Measurements from ENCODE around the gene AK2. TPM values are rescaled to one million over a fixed set of nuclear protein-coding genes. Genes with fewer than 3 reads are reported as not detected.

AK2 gene
- total RNA-seq, 2 experiments from 2014 or later = 386 to 464 TPM

DNA sequence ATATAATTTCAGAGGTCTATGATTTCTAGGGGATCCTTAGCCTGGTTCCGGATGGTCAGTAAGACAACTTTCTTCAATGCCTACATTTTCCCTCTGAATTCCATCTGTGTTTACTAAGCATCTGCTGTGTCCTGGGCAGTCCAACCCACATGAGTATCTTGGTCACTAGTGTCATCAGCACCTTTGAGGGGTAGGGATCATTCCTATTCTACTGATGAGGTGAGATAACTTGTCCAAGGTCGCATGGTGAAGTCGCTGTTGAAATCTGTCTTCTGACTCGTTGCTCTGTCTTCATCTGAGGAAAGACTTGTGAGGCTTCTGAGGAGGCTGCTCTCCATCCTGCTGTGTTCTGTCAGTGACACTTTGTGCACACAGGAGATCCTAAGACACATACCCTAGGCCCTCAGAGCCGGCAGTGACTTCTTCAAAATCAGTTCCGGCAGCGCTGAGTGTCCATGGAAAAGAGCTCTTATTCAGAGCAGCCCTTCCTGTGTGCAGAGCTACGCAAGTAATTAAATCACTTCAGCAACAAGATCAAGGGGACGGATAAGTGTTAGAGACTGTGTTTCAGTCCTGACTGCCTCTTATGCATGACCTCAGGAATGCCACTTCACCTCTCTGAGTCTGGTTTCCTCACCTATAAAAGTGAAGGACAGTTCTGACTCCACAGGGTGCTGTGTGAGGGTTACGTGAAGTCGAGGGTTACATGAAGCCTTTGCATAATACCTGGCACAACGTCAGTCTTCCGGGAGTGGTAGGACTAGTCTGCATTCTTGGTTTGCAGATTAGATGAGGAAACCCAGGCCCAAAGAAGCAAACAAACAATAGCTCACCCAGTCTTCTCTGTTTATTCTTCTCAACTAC is 28.4 kb downstream of the AK2 start:
- POLR2A ChIA-PET = interaction anchor here (0.7 to 1.3 kb wide), 3 partner anchors 16 to 119 kb away, joined by 3 read pairs; no protein-coding TSS in a partner anchor
- no peaks in the 10 kb centered on the region for H3K9me3 Mint-ChIP-seq (ENCODE audit: low read depth)
- CTCF ChIA-PET = interaction anchor here (0.6 to 2.8 kb wide), 5 partner anchors 11 to 109 kb away, joined by 3 to 10 read pairs (median 4); no protein-coding TSS in a partner anchor
- no peak for DNase-seq
- H3K36me3 Mint-ChIP-seq (ENCODE audit: low read depth) = peaks cover 62% of the 10 kb centered on the region
- no peak overlapping the region for H3K4me3 Mint-ChIP-seq
- no peaks in the 10 kb centered on the region for H3K27me3 Mint-ChIP-seq
- no peak overlapping the region for H3K27ac Mint-ChIP-seq
- intact Hi-C loops (cut with DNase I, micrococcal nuclease) = loop anchor here (5.0 kb wide), 2 partner anchors 46 to 76 kb away; partner anchors contain the start of gene RNF19B (in 1 of the 2)
- ATAC-seq = no peak
- peaks cover 15% of the 10 kb centered on the region for H3K4me1 Mint-ChIP-seq

DNA sequence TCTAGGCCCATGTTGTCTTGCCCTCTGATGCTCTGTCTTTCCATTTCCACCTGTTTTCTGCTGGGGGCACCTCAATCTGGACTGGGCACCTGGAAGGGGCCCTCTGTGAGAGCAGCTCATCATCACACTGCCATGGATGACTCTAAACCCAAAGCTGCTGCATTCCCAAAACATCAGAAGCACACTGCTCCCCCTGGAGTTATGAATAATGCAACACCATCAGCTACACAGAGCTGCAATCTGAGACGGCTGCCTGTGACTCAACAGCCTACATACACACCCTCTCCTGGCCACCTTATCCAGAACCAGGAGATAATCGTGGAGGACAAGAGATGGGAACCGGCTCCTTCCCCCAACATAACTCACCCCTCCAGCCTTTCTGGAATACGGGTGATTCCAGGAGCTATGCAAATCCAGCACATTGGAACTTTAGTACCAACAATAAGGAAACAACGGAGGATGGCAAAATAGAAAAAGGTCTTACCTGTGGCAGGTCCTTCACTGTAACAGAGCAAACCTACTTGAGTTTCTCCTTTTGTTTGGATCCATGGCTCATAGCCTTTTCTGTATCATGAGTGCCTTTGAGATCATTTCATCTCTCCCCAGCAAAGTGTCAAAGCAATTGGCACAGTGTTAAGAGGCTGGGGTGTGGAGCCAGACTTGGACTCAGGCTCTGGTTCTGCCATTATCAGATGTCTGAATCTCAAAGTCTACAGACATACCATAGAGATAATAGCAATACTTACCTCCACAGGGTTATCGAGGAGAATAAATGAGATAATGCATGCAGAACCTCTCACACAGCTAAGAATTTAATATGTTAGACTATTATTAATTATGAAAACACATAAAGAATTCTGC is 29.3 kb downstream of the AK2 start:
- Mint-ChIP-seq H3K27me3 (no peaks in the 10 kb centered on the region), H3K9me3 (ENCODE audit: low read depth) (no peaks in the 10 kb centered on the region), H3K27ac (no peak overlapping the region), H3K4me3 (no peak overlapping the region), H3K36me3 (ENCODE audit: low read depth) (peaks cover 53% of the 10 kb centered on the region), H3K4me1 (peaks cover 15% of the 10 kb centered on the region)
- ATAC-seq (peak; percentile 23), DNase-seq (peak; percentile 29)
- intact Hi-C loops (cut with DNase I, micrococcal nuclease) = loop anchor here (1.0 to 5.0 kb wide), 3 partner anchors 45 to 75 kb away; partner anchors contain the start of gene RNF19B (in 1 of the 2)
- ChIA-PET CTCF (interaction anchor here (0.5 to 2.8 kb wide), 8 partner anchors 8 to 108 kb away, joined by 3 to 10 read pairs (median 4); partner anchors contain the start of gene RNF19B), POLR2A (interaction anchor here (1.3 kb wide), 1 partner anchor 73 kb away, joined by 3 read pairs; no protein-coding TSS in a partner anchor)

DNA sequence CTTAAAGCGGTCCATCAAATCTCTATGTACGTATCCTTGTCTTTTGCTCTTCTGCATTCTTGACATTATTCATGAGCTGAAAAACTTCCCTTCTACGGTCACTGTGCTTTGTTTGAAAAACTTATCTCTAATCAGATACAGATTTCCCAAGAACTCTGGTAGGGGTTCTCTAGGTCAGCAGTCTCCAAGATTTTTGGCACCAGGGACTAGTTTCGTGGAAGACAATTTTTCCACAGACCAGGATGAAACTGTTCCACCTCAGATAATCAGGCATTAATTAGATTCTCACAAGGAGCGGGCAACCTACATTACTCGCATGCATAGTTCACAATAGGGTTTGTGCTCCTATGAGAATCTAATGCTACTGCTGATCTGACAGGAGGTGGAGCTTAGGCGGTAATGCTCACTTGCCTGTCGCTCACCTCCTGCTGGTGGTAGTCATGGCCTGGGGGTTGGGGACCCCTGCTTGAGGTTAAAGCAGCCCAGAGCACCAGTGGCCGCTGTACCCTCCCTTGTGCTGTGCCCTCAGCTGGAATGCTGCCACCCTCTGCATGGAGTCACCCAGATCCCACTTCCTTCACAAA is 30.8 kb downstream of the AK2 start:
- DNase-seq (no peak), ATAC-seq (no peak)
- Mint-ChIP-seq H3K36me3 (ENCODE audit: low read depth) (peaks cover 38% of the 10 kb centered on the region), H3K4me3 (no peak overlapping the region), H3K27me3 (no peaks in the 10 kb centered on the region), H3K27ac (peak overlapping the region; percentile 44), H3K9me3 (ENCODE audit: low read depth) (no peaks in the 10 kb centered on the region), H3K4me1 (peaks cover 15% of the 10 kb centered on the region)
- CTCF ChIA-PET = interaction anchor here (0.8 to 2.8 kb wide), 10 partner anchors 9 to 121 kb away, joined by 3 to 7 read pairs (median 4); no protein-coding TSS in a partner anchor
- POLR2A ChIA-PET = interaction anchor here (0.7 to 1.7 kb wide), 4 partner anchors 19 to 79 kb away, joined by 3 to 7 read pairs (median 3); no protein-coding TSS in a partner anchor
- intact Hi-C loops (cut with DNase I, micrococcal nuclease) = loop anchor here (2.0 to 5.0 kb wide), 3 partner anchors 19 to 74 kb away; partner anchors contain the start of gene RNF19B (in 1 of the 2)

DNA sequence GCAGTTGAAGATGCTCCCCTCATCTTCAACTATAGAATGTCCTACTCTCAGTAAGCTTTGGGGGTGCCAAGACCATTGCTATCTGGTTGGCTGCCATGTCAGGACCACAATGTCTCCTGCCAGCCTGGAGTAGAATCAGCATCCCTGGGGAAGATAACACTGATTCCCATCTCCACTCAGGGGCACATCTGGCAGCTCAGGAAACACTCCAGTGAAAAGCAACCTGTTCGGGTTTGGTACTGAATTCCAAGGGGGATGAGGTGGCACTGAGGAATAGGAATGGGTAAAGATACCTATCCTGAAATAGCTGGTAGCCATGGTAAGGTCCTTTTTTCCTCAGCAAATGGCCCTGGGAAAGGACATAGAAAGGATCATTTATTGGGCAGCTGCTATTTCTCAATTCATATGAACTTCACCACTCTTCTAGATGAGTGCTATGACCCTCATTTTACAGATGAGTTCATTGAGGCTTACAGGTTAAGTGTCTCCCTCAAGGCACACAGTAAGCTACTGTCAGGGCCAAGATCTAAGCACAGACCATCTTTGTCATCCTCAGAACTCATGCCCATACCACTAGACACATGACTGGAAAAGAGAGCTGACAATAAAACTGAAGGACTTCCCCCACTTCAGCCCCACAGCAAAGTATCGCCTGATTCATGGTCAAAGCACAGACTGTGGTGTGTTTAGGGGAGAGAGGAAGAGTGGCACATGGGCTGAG is 31.4 kb downstream of the AK2 start:
- H3K27me3 Mint-ChIP-seq = no peaks in the 10 kb centered on the region
- intact Hi-C loops (cut with DNase I, micrococcal nuclease) = loop anchor here (2.0 to 5.0 kb wide), 3 partner anchors 20 to 73 kb away; partner anchors contain the start of gene RNF19B (in 1 of the 2)
- no peaks in the 10 kb centered on the region for H3K9me3 Mint-ChIP-seq (ENCODE audit: low read depth)
- POLR2A ChIA-PET = interaction anchor here (0.7 to 1.7 kb wide), 4 partner anchors 20 to 78 kb away, joined by 3 to 7 read pairs (median 3); no protein-coding TSS in a partner anchor
- CTCF ChIA-PET = interaction anchor here (0.6 to 2.8 kb wide), 11 partner anchors 8 to 122 kb away, joined by 3 to 7 read pairs (median 4); no protein-coding TSS in a partner anchor
- DNase-seq = no peak
- ATAC-seq = peak; percentile 42
- H3K36me3 Mint-ChIP-seq (ENCODE audit: low read depth) = peaks cover 33% of the 10 kb centered on the region
- peak overlapping the region; percentile 48 for H3K27ac Mint-ChIP-seq
- H3K4me1 Mint-ChIP-seq = peaks cover 15% of the 10 kb centered on the region
- H3K4me3 Mint-ChIP-seq = no peak overlapping the region

DNA sequence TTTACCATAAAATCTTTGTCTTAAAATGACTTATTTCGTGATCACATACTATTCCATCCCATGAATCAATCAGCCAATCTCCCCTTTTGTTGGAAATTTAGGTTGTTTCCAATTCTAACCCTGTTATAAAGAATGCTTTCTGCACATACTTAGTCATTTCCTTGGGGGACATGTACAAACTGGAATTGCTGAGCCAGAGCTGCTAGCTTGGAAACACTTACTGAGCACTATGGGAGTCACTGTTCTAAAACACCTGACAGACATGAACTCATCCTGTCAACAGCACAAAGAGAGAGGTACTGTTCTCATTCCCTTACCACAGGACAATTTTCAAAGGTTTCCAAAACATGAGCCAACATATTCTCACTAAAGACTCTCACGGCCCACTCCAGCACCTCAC is 32.1 kb downstream of the AK2 start:
- H3K4me3 Mint-ChIP-seq = no peak overlapping the region
- ChIA-PET CTCF (interaction anchor here (0.6 to 2.0 kb wide), 5 partner anchors 11 to 122 kb away, joined by 3 to 6 read pairs (median 3); no protein-coding TSS in a partner anchor), POLR2A (interaction anchor here (1.7 kb wide), 1 partner anchor 23 kb away, joined by 7 read pairs; no protein-coding TSS in a partner anchor)
- peaks cover 32% of the 10 kb centered on the region for H3K36me3 Mint-ChIP-seq (ENCODE audit: low read depth)
- peak overlapping the region; percentile 48 for H3K27ac Mint-ChIP-seq
- peaks cover 15% of the 10 kb centered on the region for H3K4me1 Mint-ChIP-seq
- ATAC-seq = peak; percentile 75
- no peaks in the 10 kb centered on the region for H3K27me3 Mint-ChIP-seq
- H3K9me3 Mint-ChIP-seq (ENCODE audit: low read depth) = no peaks in the 10 kb centered on the region
- peak; percentile 25 for DNase-seq
- intact Hi-C loops (cut with DNase I, micrococcal nuclease) = loop anchor here (2.0 to 5.0 kb wide), 3 partner anchors 20 to 72 kb away; partner anchors contain the start of gene RNF19B (in 1 of the 2)

DNA sequence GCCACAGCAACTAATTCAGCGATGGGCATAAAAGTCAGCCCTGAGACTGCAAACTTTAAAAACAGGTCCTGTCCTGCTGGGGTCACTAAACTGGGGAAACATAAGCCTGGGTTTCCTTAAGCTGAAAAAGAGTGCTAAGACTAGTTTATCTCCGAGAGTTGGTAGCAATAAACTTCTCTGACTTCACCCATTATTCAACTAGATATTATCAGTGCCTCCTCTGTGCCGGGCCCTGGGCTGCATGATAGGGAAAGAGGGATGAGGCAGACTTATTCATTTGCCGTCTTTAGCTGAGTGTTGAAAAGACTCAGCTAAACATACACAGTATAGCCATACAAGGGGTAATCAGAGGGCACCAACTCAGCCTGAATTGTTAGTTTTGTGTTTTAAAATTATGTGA is 33.0 kb downstream of the AK2 start:
- intact Hi-C loops (cut with DNase I, micrococcal nuclease) = loop anchor here in 1 of 2 experiments (2.0 kb wide), 1 partner anchor 21 kb away; no protein-coding TSS in a partner anchor
- H3K4me3 Mint-ChIP-seq = no peak overlapping the region
- ATAC-seq = no peak
- H3K9me3 Mint-ChIP-seq (ENCODE audit: low read depth) = no peaks in the 10 kb centered on the region
- DNase-seq = no peak
- no peak overlapping the region for H3K27ac Mint-ChIP-seq
- ChIA-PET CTCF (interaction anchor here (0.6 kb wide), 1 partner anchor 192 kb away, joined by 3 read pairs; no protein-coding TSS in a partner anchor), POLR2A (no interaction called here)
- no peaks in the 10 kb centered on the region for H3K27me3 Mint-ChIP-seq
- peaks cover 25% of the 10 kb centered on the region for H3K36me3 Mint-ChIP-seq (ENCODE audit: low read depth)
- peaks cover 15% of the 10 kb centered on the region for H3K4me1 Mint-ChIP-seq

DNA sequence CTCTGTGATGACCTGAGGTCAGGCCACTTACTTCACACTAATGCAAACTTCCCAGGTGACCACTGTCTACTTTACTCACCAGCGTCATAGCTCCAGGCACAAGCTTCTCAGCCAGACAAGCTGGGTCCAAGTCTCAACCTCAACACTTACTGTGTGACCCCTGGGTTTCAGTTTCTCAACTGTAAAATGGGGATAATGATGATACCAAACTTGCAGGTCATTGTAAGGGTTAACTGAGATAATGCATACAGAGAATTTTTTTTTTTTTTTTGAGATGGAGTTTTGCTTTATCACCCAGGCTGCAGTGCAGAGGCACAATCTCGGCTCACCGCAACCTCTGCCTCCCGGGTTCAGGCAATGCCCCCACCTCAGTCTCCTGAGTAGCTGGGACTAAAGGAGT is 34.7 kb downstream of the AK2 start:
- ChIA-PET POLR2A (no interaction called here), CTCF (interaction anchor here (0.7 to 1.6 kb wide), 6 partner anchors 10 to 68 kb away, joined by 3 to 5 read pairs (median 3); no protein-coding TSS in a partner anchor)
- H3K27me3 Mint-ChIP-seq = no peaks in the 10 kb centered on the region
- no peak for ATAC-seq
- no peak for DNase-seq
- intact Hi-C loops (cut with DNase I, micrococcal nuclease) = no loop called here
- no peaks in the 10 kb centered on the region for H3K9me3 Mint-ChIP-seq (ENCODE audit: low read depth)
- H3K27ac Mint-ChIP-seq = no peak overlapping the region
- H3K36me3 Mint-ChIP-seq (ENCODE audit: low read depth) = peaks cover 10% of the 10 kb centered on the region
- H3K4me1 Mint-ChIP-seq = peaks cover 25% of the 10 kb centered on the region
- no peak overlapping the region for H3K4me3 Mint-ChIP-seq

DNA sequence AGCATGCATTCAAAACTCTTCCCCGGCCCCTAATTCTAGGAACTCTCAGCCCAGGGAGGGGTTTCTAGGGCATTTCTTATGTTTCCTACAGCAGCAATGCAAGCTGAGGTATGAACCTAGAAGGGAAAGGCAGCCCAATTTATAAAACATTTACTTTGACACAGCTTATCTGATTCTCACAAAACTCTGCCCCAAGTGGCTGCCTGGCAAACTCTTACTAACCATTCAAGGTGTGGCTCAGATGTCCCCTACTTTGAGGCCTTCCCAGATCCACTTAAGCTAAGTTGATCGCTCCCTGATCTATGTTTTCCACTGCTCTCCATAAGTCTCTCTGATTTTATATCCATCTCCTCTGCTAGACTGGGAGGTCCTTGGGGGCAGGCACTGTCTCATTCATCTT is 35.4 kb downstream of the AK2 start:
- ATAC-seq (no peak), DNase-seq (peak; percentile 27)
- intact Hi-C loops (cut with DNase I, micrococcal nuclease) = no loop called here
- POLR2A ChIA-PET = interaction anchor here (1.6 kb wide), 1 partner anchor 20 kb away, joined by 7 read pairs; no protein-coding TSS in a partner anchor
- no peaks in the 10 kb centered on the region for H3K9me3 Mint-ChIP-seq (ENCODE audit: low read depth)
- peaks cover 25% of the 10 kb centered on the region for H3K4me1 Mint-ChIP-seq
- H3K27me3 Mint-ChIP-seq = no peaks in the 10 kb centered on the region
- peaks cover 7% of the 10 kb centered on the region for H3K36me3 Mint-ChIP-seq (ENCODE audit: low read depth)
- H3K27ac Mint-ChIP-seq = no peak overlapping the region
- H3K4me3 Mint-ChIP-seq = no peak overlapping the region
- CTCF ChIA-PET = interaction anchor here (0.6 to 1.6 kb wide), 8 partner anchors 9 to 467 kb away, joined by 3 to 5 read pairs (median 3); no protein-coding TSS in a partner anchor

DNA sequence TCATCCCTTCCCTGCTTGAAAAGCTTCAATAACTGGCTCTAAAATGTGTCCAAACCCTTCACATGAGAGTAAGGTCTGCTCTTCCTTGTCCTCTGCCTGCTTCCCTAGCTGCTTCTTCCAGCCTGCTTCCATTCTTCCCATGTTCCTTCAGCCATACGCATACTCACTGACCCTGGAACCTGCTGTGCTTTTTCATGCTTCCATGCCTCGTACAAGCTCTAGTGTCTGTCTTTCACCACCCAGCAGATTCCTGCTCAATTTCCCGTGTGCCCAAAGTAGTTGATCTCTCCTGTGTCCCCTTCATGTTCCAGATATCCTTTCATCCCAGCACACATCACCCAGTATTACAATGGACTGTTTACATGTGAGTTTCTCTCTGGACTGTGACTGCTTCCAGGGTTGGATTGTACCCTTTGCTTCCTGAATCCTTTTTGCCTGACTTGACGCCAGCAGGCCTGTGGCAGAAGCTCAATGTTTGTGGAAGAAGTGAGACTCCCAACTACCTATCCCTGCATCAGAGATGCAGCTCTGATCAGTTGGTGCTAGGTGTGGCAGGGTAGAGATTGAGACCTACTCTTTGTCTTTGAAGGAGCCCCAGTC is 36.2 kb downstream of the AK2 start:
- POLR2A ChIA-PET = interaction anchor here (1.6 kb wide), 1 partner anchor 19 kb away, joined by 7 read pairs; no protein-coding TSS in a partner anchor
- no peaks in the 10 kb centered on the region for H3K27me3 Mint-ChIP-seq
- H3K4me1 Mint-ChIP-seq = peaks cover 21% of the 10 kb centered on the region
- CTCF ChIA-PET = interaction anchor here (0.6 to 1.6 kb wide), 6 partner anchors 8 to 468 kb away, joined by 3 to 5 read pairs (median 3); no protein-coding TSS in a partner anchor
- H3K36me3 Mint-ChIP-seq (ENCODE audit: low read depth) = peaks cover 5% of the 10 kb centered on the region
- H3K9me3 Mint-ChIP-seq (ENCODE audit: low read depth) = no peaks in the 10 kb centered on the region
- no peak overlapping the region for H3K4me3 Mint-ChIP-seq
- intact Hi-C loops (cut with DNase I, micrococcal nuclease) = no loop called here
- H3K27ac Mint-ChIP-seq = peak overlapping the region; percentile 18
- no peak for DNase-seq
- no peak for ATAC-seq

Measured in activated CD4-positive, alpha-beta T cell treated with anti-CD3 and anti-CD28 coated beads for 36 hours (primary cell).